HuH-7 (cell line): Measurements from ENCODE around the gene CYP46A1.

Experiments
- DNase-seq: peaks from one replicate; pipeline ENCODE4 v3.0.0; 2011; ENCODE audit warnings: low spot score

The CYP46A1 gene

DNA sequence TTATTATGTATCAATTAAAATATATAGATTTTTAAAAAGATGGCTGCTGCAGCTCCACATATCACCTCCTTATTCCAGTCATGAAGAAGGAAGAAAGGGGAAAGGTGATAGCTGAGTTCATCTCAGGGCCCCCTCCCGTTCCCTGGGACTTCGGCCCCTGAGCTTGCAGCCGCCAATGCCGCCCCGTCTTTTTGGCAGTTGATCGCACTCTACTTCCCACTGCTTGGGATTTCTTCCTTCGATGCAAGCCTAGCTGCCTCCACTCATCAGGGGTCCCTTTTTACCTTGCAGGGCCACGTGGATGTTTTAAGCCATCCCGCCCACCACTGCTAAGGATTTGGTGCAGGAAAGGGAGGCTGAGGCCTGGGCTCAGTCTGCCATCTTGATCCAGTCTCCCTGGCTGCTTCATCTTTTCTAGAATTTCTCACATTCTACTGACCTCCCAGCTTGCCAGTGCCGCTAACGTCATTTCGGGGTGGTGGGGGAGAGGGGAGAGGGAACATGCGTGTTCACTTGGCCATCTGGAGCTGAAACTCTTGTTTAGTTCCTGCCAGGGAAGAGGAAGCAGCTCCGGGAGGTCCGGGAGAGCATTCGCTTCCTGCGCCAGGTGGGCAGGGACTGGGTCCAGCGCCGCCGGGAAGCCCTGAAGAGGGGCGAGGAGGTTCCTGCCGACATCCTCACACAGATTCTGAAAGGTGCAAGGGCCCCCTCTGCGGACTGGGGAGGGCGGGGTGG, 31.3 kb downstream of the CYP46A1 start:
- no peak for DNase-seq

DNA sequence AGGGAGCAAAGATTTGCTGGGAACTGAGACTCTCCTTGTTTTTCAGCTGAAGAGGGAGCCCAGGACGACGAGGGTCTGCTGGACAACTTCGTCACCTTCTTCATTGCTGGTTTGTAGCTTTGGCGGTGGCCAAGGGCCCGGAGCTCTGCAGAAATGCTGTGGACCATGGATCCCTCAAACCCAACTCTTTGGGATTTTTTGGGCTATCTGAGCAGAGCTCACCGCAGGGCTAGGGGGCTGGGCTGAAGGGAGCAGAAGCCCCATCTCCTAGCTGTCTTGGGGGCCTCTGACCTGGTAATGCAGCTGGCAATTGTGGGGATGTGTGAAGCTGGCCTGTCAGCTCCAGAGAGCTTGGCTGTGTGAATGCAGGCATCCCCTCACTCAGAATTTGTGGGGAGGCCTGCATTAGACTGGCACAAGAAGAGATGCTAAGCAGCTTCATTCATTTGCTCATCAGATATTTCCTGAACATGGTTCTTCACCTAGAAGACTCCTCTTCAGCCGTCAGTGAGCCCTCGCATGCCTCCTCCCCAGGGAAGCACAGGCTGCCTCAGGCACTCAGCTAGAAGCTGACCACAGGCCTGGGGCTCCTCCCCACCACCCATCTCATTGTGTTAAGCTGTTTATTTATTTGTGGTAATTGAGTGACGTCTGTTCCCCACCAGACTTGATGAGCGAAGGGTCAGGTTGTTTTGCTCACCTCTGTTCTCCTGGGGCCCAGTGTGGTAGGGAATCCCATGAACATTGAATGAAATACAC, 32.2 kb downstream of the CYP46A1 start:
- DNase-seq, result no peak

DNA sequence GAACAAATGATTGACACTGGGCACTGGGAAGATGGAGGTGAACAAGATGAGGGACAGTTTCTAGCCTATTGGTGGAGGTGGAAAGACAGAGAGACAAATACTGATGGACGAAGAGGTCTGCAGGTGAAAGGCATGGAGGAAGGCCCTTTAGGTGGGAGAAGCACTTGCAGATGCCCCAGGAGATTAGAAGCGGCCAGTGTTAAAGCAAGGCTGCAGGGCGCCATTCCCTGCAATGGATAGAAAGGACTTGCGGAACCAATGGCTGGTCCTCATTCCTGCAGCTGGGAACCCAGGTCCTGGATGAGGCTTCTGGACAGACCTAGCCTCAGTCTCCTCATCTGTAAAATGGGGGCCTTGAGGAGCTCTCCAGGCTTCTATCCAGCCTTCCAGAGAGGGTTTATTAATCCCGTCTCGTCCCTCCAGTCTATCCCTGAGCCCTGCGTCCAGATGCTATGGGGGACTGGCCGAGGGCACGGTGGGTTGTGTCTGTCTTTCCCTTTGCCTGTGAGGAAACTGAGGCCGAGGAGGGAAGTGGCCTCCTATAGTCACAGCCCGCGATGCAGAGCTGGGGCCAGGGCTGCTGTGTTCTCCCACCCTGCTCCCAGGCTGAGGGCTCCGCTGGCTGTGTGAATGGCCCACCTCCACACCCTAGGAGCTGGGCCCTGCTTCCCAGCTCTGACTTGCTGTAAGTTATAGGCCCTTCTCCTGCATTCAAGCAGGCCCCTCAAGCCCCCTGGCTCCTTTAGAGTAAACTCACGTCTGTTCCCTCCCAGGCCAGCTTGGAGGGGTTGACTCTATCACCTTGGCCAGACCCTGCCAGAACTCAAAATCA, 33.0 kb downstream of the CYP46A1 start:
- DNase-seq, result no peak

DNA sequence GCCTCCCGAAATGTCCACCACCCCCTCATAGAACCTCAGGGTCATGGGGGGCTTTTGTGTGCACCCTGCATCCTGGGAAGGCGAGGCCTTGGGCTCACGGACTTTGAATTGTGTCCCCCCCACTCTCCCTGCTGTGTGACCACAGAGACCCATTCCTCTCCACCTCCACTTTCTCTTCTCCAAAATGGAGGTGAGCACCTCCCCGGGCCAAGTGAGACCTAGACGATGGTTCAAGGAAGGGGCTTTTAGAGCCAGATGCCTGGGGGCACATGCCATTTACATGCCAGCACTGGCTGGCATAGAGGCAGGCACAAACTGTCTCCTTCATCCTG, 33.5 kb downstream of the CYP46A1 start:
- no peak for DNase-seq

DNA sequence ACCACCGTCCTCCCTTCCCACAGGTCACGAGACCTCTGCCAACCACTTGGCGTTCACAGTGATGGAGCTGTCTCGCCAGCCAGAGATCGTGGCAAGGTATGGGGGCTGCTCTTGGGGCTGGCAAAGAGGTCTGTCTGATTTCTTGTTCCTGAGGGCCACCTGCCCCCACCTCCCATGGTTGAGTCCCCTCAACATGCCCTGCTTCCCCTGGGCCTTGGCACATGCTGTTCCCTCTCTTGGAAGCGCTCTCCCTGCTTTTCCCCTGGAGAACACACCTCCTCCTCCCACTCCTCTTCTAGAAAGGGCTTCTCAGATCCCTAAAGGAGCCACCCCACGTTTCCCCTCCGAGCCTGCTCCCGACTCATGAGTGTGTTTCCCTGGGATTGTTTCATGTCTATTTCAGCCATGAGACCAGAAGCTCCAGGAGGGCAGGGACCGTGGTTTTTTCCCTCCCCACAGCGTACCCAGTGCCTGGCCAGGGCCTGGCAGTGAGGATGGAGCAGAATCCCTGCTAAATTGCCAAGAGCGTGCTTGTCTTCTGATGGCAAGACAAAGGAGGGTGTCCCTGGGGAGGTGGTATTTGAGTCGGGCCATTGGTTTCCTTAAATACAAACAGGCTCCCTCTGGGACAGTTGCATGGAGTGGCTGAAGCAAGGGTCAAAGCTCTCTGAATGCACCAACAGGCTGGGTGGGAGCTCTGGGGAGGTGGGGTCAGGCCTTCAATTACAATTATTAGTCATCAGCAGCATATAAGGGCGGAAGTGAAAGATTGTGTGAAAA, 34.1 kb downstream of the CYP46A1 start:
- no peak for DNase-seq

DNA sequence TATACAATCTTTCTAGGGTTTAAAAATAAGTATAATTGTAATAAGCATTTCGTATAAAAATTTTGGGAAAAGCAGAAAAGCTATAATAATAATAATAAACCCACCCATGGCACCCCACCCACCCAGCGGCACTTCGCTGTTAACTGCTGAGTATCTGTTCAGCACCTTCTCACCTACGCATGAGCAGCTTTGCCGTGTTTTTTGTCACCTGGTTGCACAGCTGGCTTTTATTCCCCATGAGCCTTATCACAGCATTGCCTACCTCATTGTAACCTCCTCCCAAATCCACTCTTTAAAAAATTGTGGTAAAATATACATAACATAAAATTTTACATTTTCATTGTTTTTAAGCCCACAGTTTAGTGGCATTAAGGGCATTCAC, 34.7 kb downstream of the CYP46A1 start:
- no peak for DNase-seq

DNA sequence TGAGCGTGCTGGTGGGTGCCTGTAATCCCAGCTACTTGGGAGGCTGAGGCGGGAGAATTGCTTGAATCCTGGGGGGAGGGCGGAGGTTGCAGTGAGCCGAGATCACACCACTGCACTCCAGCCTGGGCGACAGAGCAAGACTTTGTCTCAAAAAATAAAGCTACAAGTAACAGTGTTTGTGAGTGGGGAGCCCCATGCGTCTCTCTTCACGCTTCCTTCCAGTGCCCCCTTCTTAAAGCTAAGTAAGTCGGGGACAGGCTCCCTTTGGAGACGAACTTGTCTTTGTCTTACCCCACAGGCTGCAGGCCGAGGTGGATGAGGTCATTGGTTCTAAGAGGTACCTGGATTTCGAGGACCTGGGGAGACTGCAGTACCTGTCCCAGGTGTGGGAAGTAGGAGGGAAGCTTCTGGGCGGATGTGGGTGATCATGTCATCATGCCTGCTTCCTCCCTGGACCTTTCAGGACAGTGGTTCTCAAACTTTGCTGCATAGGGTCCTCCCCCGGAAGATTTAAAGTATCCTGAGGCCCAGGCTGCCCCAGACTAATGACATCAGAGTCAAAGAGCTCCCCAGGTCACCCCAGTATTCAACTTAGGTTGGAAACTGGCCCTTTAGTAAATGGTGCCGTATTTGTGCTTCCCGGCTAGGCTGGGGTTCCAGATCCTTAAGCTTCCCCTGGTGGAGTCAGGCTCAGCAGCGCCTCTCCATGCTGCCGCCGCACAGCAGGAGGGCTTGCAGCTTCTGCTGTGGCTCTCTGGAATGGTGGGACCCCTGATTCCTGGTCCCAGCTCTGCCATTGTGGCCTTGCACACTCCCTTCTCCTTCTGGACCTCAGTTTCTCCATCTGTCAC, 37.1 kb downstream of the CYP46A1 start:
- DNase-seq, result no peak

DNA sequence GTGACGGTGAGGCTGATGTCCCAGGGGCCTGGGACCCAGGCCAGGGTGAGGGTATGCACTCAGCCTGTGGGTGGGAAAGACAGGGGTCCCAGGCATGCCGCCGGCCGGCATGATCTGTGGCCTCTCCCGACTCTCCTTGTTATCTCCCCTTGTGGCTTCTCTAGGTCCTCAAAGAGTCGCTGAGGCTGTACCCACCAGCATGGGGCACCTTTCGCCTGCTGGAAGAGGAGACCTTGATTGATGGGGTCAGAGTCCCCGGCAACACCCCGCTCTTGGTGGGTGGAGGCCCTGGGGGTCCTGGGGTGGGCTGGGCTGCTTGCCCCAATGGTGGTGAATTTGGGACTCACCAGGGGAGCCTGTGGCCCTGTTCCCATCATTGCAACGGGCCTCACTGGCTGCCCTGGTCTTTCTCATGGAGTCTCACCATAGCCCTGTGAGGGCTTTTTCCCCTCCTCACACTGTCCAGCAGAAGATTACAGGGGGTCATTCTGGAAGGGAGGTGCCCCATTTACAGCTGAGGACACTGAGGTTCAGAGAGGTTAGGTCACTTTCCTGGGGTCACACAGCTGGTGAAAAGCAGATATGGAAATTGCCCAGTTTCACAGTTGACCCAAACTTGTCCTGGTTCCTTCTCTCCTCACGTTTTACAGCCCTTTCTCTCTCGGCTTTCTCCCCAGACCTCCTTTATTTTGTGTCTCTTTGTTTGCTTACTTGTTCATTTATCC, 37.9 kb downstream of the CYP46A1 start:
- no peak for DNase-seq

DNA sequence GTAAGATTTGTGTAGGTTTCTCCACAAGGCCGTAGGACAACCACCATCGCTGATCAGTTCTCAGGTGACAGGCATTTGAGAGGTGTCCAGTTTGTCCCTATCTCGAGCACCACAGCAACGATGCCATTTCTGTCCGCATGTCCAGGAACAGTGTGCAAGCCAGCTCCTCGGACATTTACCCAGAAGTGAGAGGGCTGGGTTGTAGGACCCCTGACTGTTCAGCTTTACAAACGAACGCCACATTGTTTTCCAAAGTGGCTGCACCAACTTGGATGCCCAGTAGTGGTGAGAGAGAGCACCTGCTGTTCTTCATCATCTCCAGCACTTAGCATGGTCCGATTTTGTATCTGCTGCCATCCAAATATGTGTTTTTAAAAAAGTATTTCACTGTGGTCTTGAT, 38.6 kb downstream of the CYP46A1 start:
- no peak for DNase-seq

DNA sequence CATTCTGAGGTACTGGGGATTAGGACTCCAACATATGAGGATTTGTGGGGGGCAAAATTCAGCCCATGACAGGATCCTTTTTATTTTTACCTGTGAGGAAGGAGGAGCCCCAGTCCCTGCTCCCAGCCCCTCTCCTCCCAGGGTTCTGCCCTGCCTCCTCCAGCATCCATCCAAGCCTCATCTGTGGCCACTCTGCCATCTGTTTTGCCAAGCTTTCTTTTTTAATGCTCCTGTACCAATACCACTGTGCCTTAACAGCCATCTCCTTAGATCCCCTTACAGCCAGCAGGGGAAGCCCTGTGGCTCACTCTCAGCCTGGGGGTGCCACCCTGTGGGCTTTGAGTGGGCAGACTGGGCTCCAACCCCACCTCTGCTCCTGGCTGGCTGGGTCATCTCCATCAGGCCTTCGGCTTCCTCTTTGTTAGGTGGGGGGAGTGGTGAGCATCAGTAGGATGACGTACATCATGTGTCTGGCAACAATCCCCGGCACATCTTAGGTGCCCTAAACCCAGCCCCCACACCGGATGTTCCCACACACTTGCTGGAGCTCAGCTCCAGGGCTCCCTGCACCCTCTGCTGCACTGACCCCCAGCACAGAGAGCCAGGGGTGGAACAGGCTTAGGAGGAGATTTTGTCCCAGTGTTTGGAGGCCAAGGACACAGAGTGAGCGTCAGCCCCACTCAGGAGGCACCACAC, 40.2 kb downstream of the CYP46A1 start:
- DNase-seq, result no peak

DNA sequence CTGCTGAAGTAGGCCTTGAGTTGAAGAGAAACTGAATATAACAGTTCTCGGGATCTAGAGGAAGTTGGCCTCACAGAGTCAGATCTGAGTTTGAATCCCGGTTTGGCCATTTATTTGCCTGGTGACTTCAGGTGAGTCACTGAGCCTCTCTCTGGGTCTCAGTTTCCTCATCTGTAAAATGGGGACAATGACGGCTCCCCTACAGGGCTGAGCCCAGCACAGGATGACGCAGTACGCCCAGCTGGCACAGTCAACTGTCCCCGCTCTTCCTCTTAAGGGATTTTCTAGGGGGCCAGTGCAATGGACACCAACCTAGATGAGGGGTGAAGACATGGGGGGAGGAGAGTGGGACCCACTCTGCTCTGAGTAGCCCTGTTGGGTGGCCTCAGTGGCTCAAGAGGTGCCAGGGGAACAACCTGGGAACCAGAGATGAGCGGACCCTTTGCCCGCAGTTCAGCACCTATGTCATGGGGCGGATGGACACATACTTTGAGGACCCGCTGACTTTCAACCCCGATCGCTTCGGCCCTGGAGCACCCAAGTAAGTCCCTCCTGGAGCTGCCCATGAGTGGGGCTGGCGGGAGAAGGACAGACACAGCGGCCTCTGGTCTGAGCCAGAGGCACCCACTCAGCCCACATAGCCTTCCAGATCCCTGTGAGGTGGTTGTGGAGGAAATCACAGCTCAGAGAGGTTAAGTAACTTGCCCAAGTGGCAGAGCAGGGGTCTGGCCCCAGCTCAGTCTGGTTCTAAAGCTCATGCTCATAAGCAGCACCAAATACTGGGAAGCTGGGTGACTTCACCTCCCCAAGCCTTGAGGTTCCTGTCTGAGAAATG, 41.1 kb downstream of the CYP46A1 start:
- DNase-seq, result no peak

DNA sequence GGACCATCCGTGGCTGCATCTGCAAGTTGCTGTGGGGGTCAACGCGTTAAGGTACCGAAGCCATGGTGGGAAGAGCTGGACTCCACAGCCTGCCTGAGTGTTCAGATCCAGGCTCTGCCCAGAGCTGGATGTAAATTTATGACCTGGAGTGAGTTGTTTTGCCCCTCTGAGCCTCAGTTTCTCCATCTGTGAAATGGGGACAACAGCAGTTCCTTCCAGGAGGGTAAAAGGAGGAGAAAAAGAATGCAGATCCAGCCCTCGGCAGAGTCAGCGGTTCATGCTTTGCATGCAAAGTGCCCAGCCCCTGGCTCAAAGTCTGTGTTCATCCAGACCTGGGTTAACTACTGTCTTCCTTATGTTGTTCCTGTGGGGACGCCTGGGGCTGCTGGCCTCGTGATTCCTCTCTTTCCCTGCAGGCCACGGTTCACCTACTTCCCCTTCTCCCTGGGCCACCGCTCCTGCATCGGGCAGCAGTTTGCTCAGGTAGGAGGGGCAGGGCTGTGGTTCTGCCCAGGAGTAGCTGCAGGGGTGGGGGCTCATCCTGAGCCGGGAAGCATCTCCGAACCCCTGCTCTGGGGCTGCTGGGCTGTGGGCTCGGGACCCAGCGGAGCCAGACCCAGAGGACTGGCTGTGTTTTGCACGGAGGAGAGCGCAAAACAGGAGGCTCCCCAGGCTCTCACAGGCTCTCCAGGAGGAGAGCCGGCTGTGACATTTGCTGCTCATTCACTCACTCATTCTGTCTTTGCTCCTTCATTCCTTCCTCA, 41.9 kb downstream of the CYP46A1 start:
- no peak for DNase-seq

DNA sequence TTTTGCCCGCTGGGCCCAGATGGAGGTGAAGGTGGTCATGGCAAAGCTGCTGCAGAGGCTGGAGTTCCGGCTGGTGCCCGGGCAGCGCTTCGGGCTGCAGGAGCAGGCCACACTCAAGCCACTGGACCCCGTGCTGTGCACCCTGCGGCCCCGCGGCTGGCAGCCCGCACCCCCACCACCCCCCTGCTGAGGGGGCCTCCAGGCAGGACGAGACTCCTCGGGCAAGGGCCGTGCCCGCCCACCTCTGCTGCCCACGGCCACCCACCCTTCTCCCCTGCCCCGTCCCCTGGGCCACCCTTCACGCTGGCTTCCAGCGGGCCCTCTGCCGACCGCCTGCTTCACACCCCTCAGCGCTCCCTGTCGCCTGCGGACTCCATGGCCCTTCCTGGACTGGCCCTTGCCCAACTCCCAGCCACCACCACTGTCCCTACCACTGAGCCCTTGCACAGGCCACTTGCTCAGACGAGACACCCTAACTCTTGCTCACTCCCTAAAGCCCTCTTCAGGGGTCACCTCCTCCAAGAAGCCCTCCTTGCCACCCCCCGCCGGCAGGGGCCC, 42.5 kb downstream of the CYP46A1 start:
- DNase-seq, result no peak

DNA sequence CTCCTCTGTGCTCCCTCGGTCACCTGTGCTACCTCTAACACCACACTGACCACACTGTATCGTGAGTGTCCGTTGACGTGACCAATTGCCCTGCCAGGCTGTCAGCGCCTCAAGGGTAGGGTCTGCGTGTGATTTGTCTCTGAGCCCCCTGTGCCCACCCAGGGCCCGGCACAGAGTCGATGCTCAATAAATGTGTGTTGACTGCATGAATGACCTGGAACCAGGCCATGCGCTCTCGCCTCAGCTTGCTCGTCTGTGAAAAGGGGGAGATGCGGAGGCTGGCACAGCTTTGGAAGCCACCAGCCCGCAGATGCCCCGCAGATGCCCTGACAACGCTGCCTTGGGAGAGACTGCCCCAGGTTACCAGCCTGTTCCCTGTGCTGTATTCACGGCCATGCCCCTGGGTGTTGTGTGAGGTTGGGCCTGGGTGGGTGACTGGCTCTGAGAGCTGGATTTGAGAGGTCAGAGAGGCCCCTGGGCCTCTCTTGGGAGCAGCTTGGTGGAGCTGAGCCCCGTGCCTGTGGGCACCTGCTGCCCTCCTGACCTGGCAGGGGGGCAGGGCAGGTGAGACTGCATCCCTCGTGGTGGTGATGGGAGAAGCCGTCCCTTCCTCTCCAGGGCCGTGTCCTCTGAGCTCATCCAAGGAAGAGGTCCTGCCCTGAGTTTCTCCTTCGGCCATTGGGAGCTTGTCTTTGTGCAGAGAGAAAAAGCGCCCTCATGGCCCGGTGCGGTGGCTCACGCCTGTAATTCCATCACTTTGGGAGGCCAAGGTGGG, 43.2 kb downstream of the CYP46A1 start:
- no peak for DNase-seq

DNA sequence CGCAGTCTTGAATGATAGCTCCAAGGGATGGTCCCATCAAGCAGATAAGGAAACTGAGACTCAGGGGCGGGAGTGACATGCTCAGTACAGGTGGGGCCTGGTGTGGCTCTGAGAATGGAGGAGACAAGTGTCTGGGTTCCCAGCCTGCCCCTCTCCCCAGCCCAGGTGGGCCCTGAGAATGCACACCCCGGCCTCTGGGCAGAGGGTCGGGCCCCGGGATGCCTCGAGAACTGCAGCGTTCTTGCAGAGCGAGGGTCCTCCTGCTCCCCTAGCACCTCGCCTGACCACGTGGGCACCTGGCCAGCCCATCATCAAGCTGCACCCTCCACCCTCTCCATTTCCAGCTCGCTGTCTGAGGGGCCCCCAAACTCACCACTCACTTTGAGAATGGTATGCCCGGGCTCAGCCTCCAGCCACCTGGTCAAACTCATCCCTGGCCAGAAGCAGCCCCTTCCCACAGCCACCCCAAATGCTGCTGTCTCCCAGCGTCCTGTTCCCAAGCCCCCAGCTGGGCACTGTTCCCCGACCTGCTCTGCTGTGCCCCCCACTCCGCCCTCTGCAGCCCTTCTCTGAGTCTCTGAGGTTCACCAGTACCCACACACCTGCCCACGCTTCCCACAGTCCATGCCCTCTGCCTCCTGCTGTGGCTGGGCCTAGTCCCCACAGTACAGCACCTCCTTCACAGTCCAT, 44.3 kb downstream of the CYP46A1 start:
- DNase-seq, result no peak

DNA sequence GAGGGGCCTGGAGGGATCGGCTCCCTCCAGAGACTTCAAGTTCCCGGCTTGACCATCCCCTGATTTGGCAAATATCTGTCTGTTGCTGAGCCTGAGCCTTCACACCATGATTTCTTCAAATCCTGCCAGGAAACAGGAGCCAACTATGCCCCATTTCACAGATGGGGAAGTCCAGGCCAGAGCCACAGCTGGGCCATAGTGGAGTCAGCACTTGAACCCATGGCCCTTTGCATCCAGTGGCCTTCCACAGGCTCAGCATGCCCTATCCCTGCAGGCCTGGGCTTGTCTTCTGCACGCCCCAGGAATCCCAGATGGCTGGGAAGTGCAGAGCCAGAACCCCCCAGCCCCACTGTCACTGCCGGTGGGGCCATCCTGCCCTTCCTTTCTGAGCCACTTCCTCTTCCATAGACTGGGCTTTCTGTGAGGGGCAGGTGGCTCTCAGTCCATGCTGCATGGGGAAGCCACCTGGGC, 44.9 kb downstream of the CYP46A1 start:
- DNase-seq, result no peak
